Keratinocyte (primary cell): ENCODE results near the gene GCK. TPM values are rescaled to one million over a fixed set of nuclear protein-coding genes. Genes with fewer than 3 reads are reported as not detected.

Experiments used
- DNase-seq: peaks from one replicate; pipeline ENCODE4 v3.0.0-alpha.2; 2011; ENCODE audit warnings: low read depth, missing footprints, low spot score
- FAIRE-seq: peaks from 2 replicates; lab custom pipeline; 2011; peaks lifted over from hg19 to GRCh38; lab: Jason Lieb, UNC
- H2AFZ ChIP-seq: 2 replicates; pipeline ENCODE4 v1.6.0; 2012; ENCODE audit warnings: low read length, control low read depth, inconsistent platforms; ENCODE audit not compliant: control insufficient read depth
- H3K27ac ChIP-seq: 2 replicates; pipeline ENCODE4 v1.5.1; 2011; ENCODE audit warnings: low read length; ENCODE audit not compliant: control insufficient read depth, insufficient read depth
- H3K27me3 ChIP-seq: 3 replicates; pipeline ENCODE4 v1.6.0; 2011; ENCODE audit warnings: low read length; ENCODE audit not compliant: control insufficient read depth, insufficient read depth; ENCODE audit errors: extremely low read depth
- H3K36me3 ChIP-seq, 2 experiments: 2 replicates in 1 of 2; 3 replicates in 1 of 2; pipeline ENCODE4 v1.5.1; 2011; ENCODE audit warnings: low read length in 2 of 2, mild to moderate bottlenecking in 1 of 2; ENCODE audit not compliant: control insufficient read depth in 2 of 2, insufficient read depth in 2 of 2; ENCODE audit errors: extremely low read depth in 1 of 2
- H3K4me1 ChIP-seq: 3 replicates; pipeline ENCODE4 v1.5.1; 2011; ENCODE audit warnings: low read length; ENCODE audit not compliant: control insufficient read depth, insufficient read depth; ENCODE audit errors: extremely low read depth
- H3K4me2 ChIP-seq: 3 replicates; pipeline ENCODE4 v1.6.0; 2011; ENCODE audit warnings: low read depth, low read length; ENCODE audit not compliant: control insufficient read depth, insufficient read depth; ENCODE audit errors: extremely low read depth
- H3K4me3 ChIP-seq, 3 experiments: fragments of 200-600 bp in 1 of 3; sonication (generic) in 1 of 3; 2 replicates in 2 of 3; 3 replicates in 1 of 3; pipeline ENCODE4 v1.5.1; 2011 to 2016; ENCODE audit warnings: low read length in 3 of 3, mild to moderate bottlenecking in 3 of 3, control low read depth in 2 of 3, inconsistent platforms in 1 of 3, low read depth in 1 of 3, mixed read lengths in 1 of 3, mixed run types in 1 of 3, moderate library complexity in 1 of 3; ENCODE audit not compliant: control insufficient read depth in 2 of 3, insufficient read depth in 2 of 3; ENCODE audit errors: extremely low read depth in 1 of 3
- H3K79me2 ChIP-seq: 2 replicates; pipeline ENCODE4 v1.6.0; 2012; ENCODE audit warnings: low read length; ENCODE audit not compliant: control insufficient read depth, insufficient read depth
- H3K9ac ChIP-seq: 3 replicates; pipeline ENCODE4 v1.6.0; 2011; ENCODE audit warnings: low read length; ENCODE audit not compliant: control insufficient read depth, insufficient read depth; ENCODE audit errors: extremely low read depth
- H3K9me1 ChIP-seq: 3 replicates; pipeline ENCODE4 v1.6.0; 2011; ENCODE audit warnings: low read length; ENCODE audit not compliant: control insufficient read depth, insufficient read depth; ENCODE audit errors: extremely low read depth
- H3K9me3 ChIP-seq: 2 replicates; pipeline ENCODE4 v1.5.1; 2012; ENCODE audit warnings: low read depth, low read length; ENCODE audit not compliant: control insufficient read depth
- H4K20me1 ChIP-seq: 3 replicates; pipeline ENCODE4 v1.6.0; 2011; ENCODE audit warnings: low read length; ENCODE audit not compliant: control insufficient read depth, insufficient read depth; ENCODE audit errors: extremely low read depth
- CTCF ChIP-seq, 3 experiments: IDR thresholded peaks in 1 of 3; conservative IDR thresholded peaks in 1 of 3; optimal IDR thresholded peaks in 1 of 3; 2 replicates in 2 of 3; 3 replicates in 1 of 3; pipeline versions ENCODE3 to v1.5.1; 2011; ENCODE audit warnings: low read length in 3 of 3, mild to moderate bottlenecking in 3 of 3, moderate library complexity in 2 of 3, control low read depth in 1 of 3, inconsistent platforms in 1 of 3; ENCODE audit not compliant: insufficient read depth in 2 of 3; ENCODE audit errors: extremely low read depth in 1 of 3
- EZH2 ChIP-seq: IDR thresholded peaks from one replicate; pipeline ENCODE4 v1.6.1; 2012; ENCODE audit warnings: inconsistent platforms, mild to moderate bottlenecking, low read length, moderate library complexity
- dilution Hi-C: fragments of 300-500 bp; cut with MboI; formaldehyde crosslinking; loops from one replicate; pipeline ENCODE4 v1.7.0; 2020; ENCODE audit warnings: low sequenced_read_pairs; ENCODE audit not compliant: extremely low pct_ligation_motif_present
- polyA plus RNA-seq, 5 experiments: library from polyadenylated mRNA; depleted of rRNA in 3 of 5; stranded (reverse) in 3 of 5; stranded (forward) in 1 of 5; unstranded in 1 of 5; fragments of >200 nt; gene quantifications; 1 replicate in 1 of 5; 2 replicates in 3 of 5; 3 replicates in 1 of 5; pipeline versions ENCODE4 v1.2.1 to v1.2.3, GENCODE V29; 2011 to 2012; ENCODE audit warnings: missing spikeins in 2 of 5, low read depth in 1 of 5, low replicate concordance in 1 of 5

Gene GCK
- polyA plus RNA-seq, 1 donor (not counting 4 experiments of a cell fraction or from before 2014, with no cell fraction given), result not detected

- DNase-seq (no peak), FAIRE-seq (no peak)
- Histone ChIP-seq H3K9me3 (no peaks in the 10 kb centered on the region), H3K9ac (no peak overlapping the region), H3K9me1 (no peaks in the 10 kb centered on the region), H3K79me2 (peaks cover 2% of the 10 kb centered on the region), H3K27me3 (no peaks in the 10 kb centered on the region), H3K4me2 (no peak overlapping the region), H3K27ac (no peak overlapping the region), H3K4me1 (no peaks in the 10 kb centered on the region), H3K4me3 (no peak overlapping the region), H2AFZ (no peak overlapping the region), H4K20me1 (peaks cover 2% of the 10 kb centered on the region), H3K36me3 (peaks cover 35 to 51% of the 10 kb centered on the region in 2 experiments)
- TF ChIP-seq EZH2, result no peak
- no peak for TF ChIP-seq CTCF (optimal IDR thresholded peaks at IDR 0.05 in 1 of 3, IDR thresholded peaks at IDR 0.05 in 1 of 3, conservative IDR thresholded peaks at IDR 0.05 in 1 of 3; ENCODE audit: extremely low read depth in 1 of 3, insufficient read depth in 2 of 3, low read length in 3 of 3)
- dilution Hi-C loops, result no loop called here
Observed at GRCh38 chr7:44211126-44211675, 22.0 kb upstream of the GCK start.

- no peak for DNase-seq
- no peak overlapping the region for H3K27ac ChIP-seq
- dilution Hi-C loops, result no loop called here
- no peaks in the 10 kb centered on the region for H3K4me1 ChIP-seq
- TF ChIP-seq CTCF (optimal IDR thresholded peaks at IDR 0.05 in 1 of 3, IDR thresholded peaks at IDR 0.05 in 1 of 3, conservative IDR thresholded peaks at IDR 0.05 in 1 of 3; ENCODE audit: extremely low read depth in 1 of 3, insufficient read depth in 2 of 3, low read length in 3 of 3) (no peak), EZH2 (no peak)
- H3K4me3 ChIP-seq, result no peak overlapping the region
- H3K79me2 ChIP-seq, result peaks cover 8% of the 10 kb centered on the region
- H3K27me3 ChIP-seq, result no peaks in the 10 kb centered on the region
- H3K9me3 ChIP-seq, result no peaks in the 10 kb centered on the region
- no peak overlapping the region for H3K9ac ChIP-seq
- no peaks in the 10 kb centered on the region for H3K9me1 ChIP-seq
- no peak overlapping the region for H3K4me2 ChIP-seq
- no peak overlapping the region for H2AFZ ChIP-seq
- H3K36me3 ChIP-seq, result peaks cover 35 to 61% of the 10 kb centered on the region in 2 experiments
- H4K20me1 ChIP-seq, result peaks cover 2% of the 10 kb centered on the region
- FAIRE-seq, result no peak
Observed at GRCh38 chr7:44210107-44210506, 20.9 kb upstream of the GCK start.
